Measurements from ENCODE around the gene ZNHIT1. TPM values are rescaled to one million over a fixed set of nuclear protein-coding genes. Genes with fewer than 3 reads are reported as not detected.

The ZNHIT1 gene
- total RNA-seq, 1 donor from 2014 or later = 39.1 TPM

GRCh38 chr7:101212014-101212413 lies 6.0 kb upstream of the ZNHIT1 start:
- Histone ChIP-seq H3F3A (ENCODE audit: low read depth) (peaks cover 3% of the 10 kb centered on the region), H3K79me2 (ENCODE audit: low read depth) (no peaks in the 10 kb centered on the region), H3K4me3 (no peak overlapping the region), H3K27ac (no peak overlapping the region), H3K36me3 (no peaks in the 10 kb centered on the region), H3K27me3 (no peaks in the 10 kb centered on the region), H4K20me1 (ENCODE audit: low read depth) (no peaks in the 10 kb centered on the region), H3K9ac (no peak overlapping the region), H3K9me3 (ENCODE audit: low read depth) (no peaks in the 10 kb centered on the region), H3K4me1 (no peaks in the 10 kb centered on the region), H2AFZ (replicated peaks) (no peak overlapping the region), H3K4me2 (no peak overlapping the region)
- H3K36me3 Mint-ChIP-seq = peaks cover 2% of the 10 kb centered on the region
- peaks cover 14% of the 10 kb centered on the region for H3K4me1 Mint-ChIP-seq
- H3K4me3 Mint-ChIP-seq = no peak overlapping the region
- peaks cover 5% of the 10 kb centered on the region for H3K27me3 Mint-ChIP-seq (ENCODE audit: insufficient read depth, low read depth)
- H3K9me3 Mint-ChIP-seq = no peaks in the 10 kb centered on the region
- no peak overlapping the region for H3K27ac Mint-ChIP-seq
- no peak for DNase-seq (ENCODE audit: low spot score)
- no peak for TF ChIP-seq EZH2 (IDR thresholded peaks at IDR 0.05)
- no peak for TF ChIP-seq CTCF (IDR thresholded peaks at IDR 0.05)
- TF ChIP-seq EZH2phosphoT487 (IDR thresholded peaks at IDR 0.05) = no peak

- Mint-ChIP-seq H3K9me3 (no peaks in the 10 kb centered on the region), H3K27me3 (ENCODE audit: insufficient read depth, low read depth) (peaks cover 12% of the 10 kb centered on the region), H3K4me1 (peaks cover 28% of the 10 kb centered on the region), H3K27ac (peak overlapping the region; percentile 88), H3K36me3 (no peaks in the 10 kb centered on the region), H3K4me3 (peak overlapping the region; percentile 98)
- no peaks in the 10 kb centered on the region for H3K27me3 ChIP-seq
- H3K9ac ChIP-seq = no peak overlapping the region
- peak overlapping the region; percentile 91 for H3K4me3 ChIP-seq
- peak overlapping the region; percentile 99 for H3K4me2 ChIP-seq
- TF ChIP-seq CTCF (IDR thresholded peaks at IDR 0.05) (no peak), EZH2phosphoT487 (IDR thresholded peaks at IDR 0.05) (no peak), EZH2 (IDR thresholded peaks at IDR 0.05) (no peak)
- no peaks in the 10 kb centered on the region for H4K20me1 ChIP-seq (ENCODE audit: low read depth)
- no peak overlapping the region for H3K27ac ChIP-seq
- H3K9me3 ChIP-seq (ENCODE audit: low read depth) = no peaks in the 10 kb centered on the region
- peaks cover 12% of the 10 kb centered on the region for H3F3A ChIP-seq (ENCODE audit: low read depth)
- peak overlapping the region; percentile 92 for H2AFZ ChIP-seq (replicated peaks)
- no peaks in the 10 kb centered on the region for H3K36me3 ChIP-seq
- peaks cover 29% of the 10 kb centered on the region for H3K79me2 ChIP-seq (ENCODE audit: low read depth)
- H3K4me1 ChIP-seq = peaks cover 8% of the 10 kb centered on the region
- DNase-seq (ENCODE audit: low spot score) = no peak
These were observed 1.7 kb upstream of the ZNHIT1 start for GRCh38 chr7:101216001-101216859.

GRCh38 chr7:101216860-101217387 lies 1.0 kb upstream of the ZNHIT1 start:
- Histone ChIP-seq H3K4me2 (peak overlapping the region; percentile 99), H3F3A (ENCODE audit: low read depth) (peaks cover 12% of the 10 kb centered on the region), H3K9ac (peak overlapping the region; percentile 28), H3K9me3 (ENCODE audit: low read depth) (no peaks in the 10 kb centered on the region), H3K27me3 (no peaks in the 10 kb centered on the region), H3K4me1 (peaks cover 8% of the 10 kb centered on the region), H4K20me1 (ENCODE audit: low read depth) (no peaks in the 10 kb centered on the region), H3K79me2 (ENCODE audit: low read depth) (peaks cover 34% of the 10 kb centered on the region), H3K36me3 (no peaks in the 10 kb centered on the region), H2AFZ (replicated peaks) (peak overlapping the region; percentile 92), H3K27ac (no peak overlapping the region), H3K4me3 (peak overlapping the region; percentile 91)
- Mint-ChIP-seq H3K27ac (peak overlapping the region; percentile 88), H3K36me3 (no peaks in the 10 kb centered on the region), H3K4me3 (peak overlapping the region; percentile 98), H3K27me3 (ENCODE audit: insufficient read depth, low read depth) (peaks cover 16% of the 10 kb centered on the region), H3K4me1 (peaks cover 28% of the 10 kb centered on the region), H3K9me3 (no peaks in the 10 kb centered on the region)
- no peak for TF ChIP-seq EZH2phosphoT487 (IDR thresholded peaks at IDR 0.05)
- TF ChIP-seq CTCF (IDR thresholded peaks at IDR 0.05) = no peak
- TF ChIP-seq EZH2 (IDR thresholded peaks at IDR 0.05) = no peak
- DNase-seq (ENCODE audit: low spot score) = peak; percentile 59
